ENCODE measurements around the gene CPZ. TPM values are rescaled to one million over a fixed set of nuclear protein-coding genes. Genes with fewer than 3 reads are reported as not detected.
"Not testable (repeated sequence)": the region's sequence is repeated elsewhere in the genome, so short reads cannot be mapped to it uniquely, and the experiment has no call there.

CPZ gene
- total RNA-seq, 1 donor from 2014 or later: 6.0 TPM

DNA sequence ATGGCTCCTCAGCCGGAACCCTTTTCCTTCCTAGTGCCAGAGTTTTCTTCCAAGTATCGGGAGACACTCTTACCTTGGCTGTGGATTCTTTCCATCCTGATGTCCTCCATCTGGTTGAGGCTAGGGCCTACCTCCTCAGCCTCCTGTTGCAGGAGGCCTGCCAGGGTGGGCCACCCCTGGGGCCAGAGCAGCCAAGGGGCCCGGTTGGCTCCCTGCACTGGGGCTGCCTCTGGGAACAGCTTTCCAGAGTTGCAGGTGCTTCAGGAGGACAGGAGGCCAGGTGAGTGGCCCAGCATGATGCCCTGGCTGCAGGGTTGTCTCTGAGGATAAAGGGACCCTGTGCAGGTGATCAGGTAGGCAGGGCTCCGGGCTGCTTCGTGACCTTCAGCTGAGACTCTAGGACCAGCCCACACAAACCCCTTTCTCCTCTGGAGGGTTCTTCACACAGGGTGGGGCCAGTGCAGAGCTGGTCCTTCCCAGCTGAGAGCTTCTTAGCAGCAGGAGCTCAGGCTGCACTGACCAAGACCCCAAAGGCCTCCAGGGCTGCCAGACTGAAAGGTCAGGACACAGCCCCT lies 17.7 kb upstream of the CPZ start:
- DNase-seq: no peak
- Histone ChIP-seq H3K27me3 (ENCODE audit: low read depth) (peaks cover 16% of the 10 kb centered on the region), H3K4me3 (no peak overlapping the region), H3K36me3 (no peaks in the 10 kb centered on the region), H3K9me3 (no peaks in the 10 kb centered on the region), H3K27ac (no peak overlapping the region), H3K4me1 (no peaks in the 10 kb centered on the region)
- TF ChIP-seq, protein P1, sequence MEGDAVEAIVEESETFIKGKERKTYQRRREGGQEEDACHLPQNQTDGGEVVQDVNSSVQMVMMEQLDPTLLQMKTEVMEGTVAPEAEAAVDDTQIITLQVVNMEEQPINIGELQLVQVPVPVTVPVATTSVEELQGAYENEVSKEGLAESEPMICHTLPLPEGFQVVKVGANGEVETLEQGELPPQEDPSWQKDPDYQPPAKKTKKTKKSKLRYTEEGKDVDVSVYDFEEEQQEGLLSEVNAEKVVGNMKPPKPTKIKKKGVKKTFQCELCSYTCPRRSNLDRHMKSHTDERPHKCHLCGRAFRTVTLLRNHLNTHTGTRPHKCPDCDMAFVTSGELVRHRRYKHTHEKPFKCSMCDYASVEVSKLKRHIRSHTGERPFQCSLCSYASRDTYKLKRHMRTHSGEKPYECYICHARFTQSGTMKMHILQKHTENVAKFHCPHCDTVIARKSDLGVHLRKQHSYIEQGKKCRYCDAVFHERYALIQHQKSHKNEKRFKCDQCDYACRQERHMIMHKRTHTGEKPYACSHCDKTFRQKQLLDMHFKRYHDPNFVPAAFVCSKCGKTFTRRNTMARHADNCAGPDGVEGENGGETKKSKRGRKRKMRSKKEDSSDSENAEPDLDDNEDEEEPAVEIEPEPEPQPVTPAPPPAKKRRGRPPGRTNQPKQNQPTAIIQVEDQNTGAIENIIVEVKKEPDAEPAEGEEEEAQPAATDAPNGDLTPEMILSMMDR (IDR thresholded peaks at IDR 0.05): no peak
- ATAC-seq: no peak
- intact Hi-C loops (cut with DNase I): no loop called here

- no peak overlapping the region for H3K27ac ChIP-seq
- ATAC-seq (no peak), DNase-seq (no peak)
- H3K36me3 ChIP-seq: no peaks in the 10 kb centered on the region
- H3K9me3 ChIP-seq: no peaks in the 10 kb centered on the region
- H3K4me3 ChIP-seq: no peak overlapping the region
- peaks cover 22% of the 10 kb centered on the region for H3K27me3 ChIP-seq (ENCODE audit: low read depth)
- intact Hi-C loops (cut with DNase I): no loop called here
- TF ChIP-seq, protein P1 (IDR thresholded peaks at IDR 0.05): no peak
- H3K4me1 ChIP-seq: no peaks in the 10 kb centered on the region
Measured at GRCh38 chr4:8575457-8575856, 17.1 kb upstream of the CPZ start.

- DNase-seq; ATAC-seq; intact Hi-C loops (cut with DNase I): not testable (repeated sequence)
Measured at GRCh38 chr4:8576591-8576990, 16.0 kb upstream of the CPZ start.

DNA sequence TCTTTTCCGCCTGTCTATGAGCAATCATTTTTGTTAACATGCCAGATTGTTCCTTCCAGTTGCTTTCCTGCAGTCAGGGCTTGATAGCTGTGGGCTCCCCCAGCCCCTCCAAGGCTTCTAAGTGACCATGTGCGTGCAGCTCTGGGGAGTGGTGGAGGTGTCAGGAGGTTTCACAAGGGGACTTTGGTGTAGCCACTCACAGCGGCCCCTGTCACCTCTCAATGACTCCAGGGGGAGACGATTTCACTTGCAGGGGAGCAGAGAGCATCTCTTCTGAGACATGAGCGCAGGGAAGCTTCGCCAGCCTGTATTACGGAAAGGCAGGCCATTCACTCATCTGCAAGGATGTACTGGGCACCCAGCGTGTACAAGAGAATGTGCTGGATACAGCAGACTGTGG lies 15.5 kb upstream of the CPZ start:
- Histone ChIP-seq H3K4me3 (no peak overlapping the region), H3K9me3 (no peaks in the 10 kb centered on the region), H3K27ac (no peak overlapping the region), H3K27me3 (ENCODE audit: low read depth) (peaks cover 37% of the 10 kb centered on the region), H3K4me1 (no peaks in the 10 kb centered on the region), H3K36me3 (no peaks in the 10 kb centered on the region)
- DNase-seq (no peak), ATAC-seq (no peak)
- TF ChIP-seq, protein P1 (IDR thresholded peaks at IDR 0.05): no peak
- intact Hi-C loops (cut with DNase I): no loop called here

More at GRCh38 chr4:8576591-8576990, 16.0 kb upstream of the CPZ start:
- H3K27me3 ChIP-seq (ENCODE audit: low read depth): peaks cover 34% of the 10 kb centered on the region
- not testable (repeated sequence) for H3K4me1 ChIP-seq, H3K27ac ChIP-seq, H3K36me3 ChIP-seq, H3K4me3 ChIP-seq, H3K9me3 ChIP-seq

GRCh38 chr4:8577972-8578371 lies 14.6 kb upstream of the CPZ start:
- no peak for ATAC-seq
- no peaks in the 10 kb centered on the region for H3K9me3 ChIP-seq
- no peak for DNase-seq
- no peak overlapping the region for H3K4me3 ChIP-seq
- intact Hi-C loops (cut with DNase I): no loop called here
- H3K27me3 ChIP-seq (ENCODE audit: low read depth): peaks cover 43% of the 10 kb centered on the region
- TF ChIP-seq, protein P1 (IDR thresholded peaks at IDR 0.05): no peak
- H3K27ac ChIP-seq: no peak overlapping the region
- no peaks in the 10 kb centered on the region for H3K4me1 ChIP-seq
- no peaks in the 10 kb centered on the region for H3K36me3 ChIP-seq

GRCh38 chr4:8578717-8579116 lies 13.8 kb upstream of the CPZ start:
- Histone ChIP-seq H3K4me3 (no peak overlapping the region), H3K27me3 (ENCODE audit: low read depth) (peaks cover 43% of the 10 kb centered on the region), H3K36me3 (no peaks in the 10 kb centered on the region), H3K27ac (no peak overlapping the region), H3K4me1 (no peaks in the 10 kb centered on the region), H3K9me3 (no peaks in the 10 kb centered on the region)
- no peak for ATAC-seq
- intact Hi-C loops (cut with DNase I): no loop called here
- TF ChIP-seq, protein P1 (IDR thresholded peaks at IDR 0.05): no peak
- DNase-seq: no peak
